Coronary artery (tissue), 2 donors: ENCODE results near the gene DEPDC1B.
"Not testable (repeated sequence)": the region's sequence is repeated elsewhere in the genome, so short reads cannot be mapped to it uniquely, and the experiment has no call there.

Experiments used
- DNase-seq: peaks from one replicate; pipeline ENCODE4 v3.0.0-alpha.2; 2017; ENCODE audit warnings: low spot score
- H3K27ac ChIP-seq, 2 donors: fragments of 200-600 bp; sonication (generic); one replicate each; pipeline ENCODE4 v1.5.1; 2016 to 2019
- H3K4me3 ChIP-seq: fragments of 200-600 bp; sonication (generic); 2 replicates; pipeline ENCODE4 v1.5.1; 2016; ENCODE audit warnings: mild to moderate bottlenecking, moderate library complexity
- CTCF ChIP-seq: fragments of 200-600 bp; sonication (generic); IDR thresholded peaks from one replicate; pipeline ENCODE4 v1.5.1; 2019; ENCODE audit warnings: antibody characterized with exemption

DEPDC1B gene

GRCh38 chr5:60699609-60700415 is at the start of gene DEPDC1B:
Gene DEPDC1B (minus strand): TSS chr5:60700166. CDS start chr5:60700093, 73 bp downstream.
- Histone ChIP-seq H3K4me3 (peak within 1 kb of the TSS; percentile 82), H3K27ac (peak within 1 kb of the TSS; percentile 43 to 64)
- TF ChIP-seq CTCF: no peak
- peak; percentile 88 for DNase-seq

- H3K27ac ChIP-seq: no peak overlapping the region
- no peak for TF ChIP-seq CTCF
- no peak for DNase-seq
- no peak overlapping the region for H3K4me3 ChIP-seq
These were observed 44.7 kb upstream of the DEPDC1B start for GRCh38 chr5:60744682-60745081.

GRCh38 chr5:60743511-60744314 is 43.7 kb upstream of the DEPDC1B start:
- DNase-seq: no peak
- H3K27ac ChIP-seq: no peak overlapping the region
- no peak for TF ChIP-seq CTCF
- no peak overlapping the region for H3K4me3 ChIP-seq

GRCh38 chr5:60740322-60740721 is 40.4 kb upstream of the DEPDC1B start:
- Histone ChIP-seq H3K27ac (no peak overlapping the region), H3K4me3 (no peak overlapping the region)
- no peak for TF ChIP-seq CTCF
- DNase-seq: no peak

- Histone ChIP-seq H3K4me3 (no peak overlapping the region), H3K27ac (no peak overlapping the region)
- no peak for TF ChIP-seq CTCF
- no peak for DNase-seq
These were observed 39.0 kb upstream of the DEPDC1B start for GRCh38 chr5:60738933-60739332.

GRCh38 chr5:60738461-60738860 is 38.5 kb upstream of the DEPDC1B start:
- TF ChIP-seq CTCF: no peak
- H3K4me3 ChIP-seq: no peak overlapping the region

GRCh38 chr5:60730858-60731257 is 30.9 kb upstream of the DEPDC1B start:
- DNase-seq, H3K4me3 ChIP-seq, H3K27ac ChIP-seq: not testable (repeated sequence)

More at GRCh38 chr5:60738461-60738860, 38.5 kb upstream of the DEPDC1B start:
- no peak overlapping the region for H3K27ac ChIP-seq
- no peak for DNase-seq
